NCI-H1417 treated with DMSO at 0.1 percent for 48 hours (cell line): ENCODE results near the gene NR1H4.
"Not testable (repeated sequence)": the region's sequence is repeated elsewhere in the genome, so short reads cannot be mapped to it uniquely, and the experiment has no call there.

ENCODE experiments used
- DNase-seq: peaks from one replicate; lab custom pipeline; 2025; lab: John Stamatoyannopoulos, UW

NR1H4 gene

DNA sequence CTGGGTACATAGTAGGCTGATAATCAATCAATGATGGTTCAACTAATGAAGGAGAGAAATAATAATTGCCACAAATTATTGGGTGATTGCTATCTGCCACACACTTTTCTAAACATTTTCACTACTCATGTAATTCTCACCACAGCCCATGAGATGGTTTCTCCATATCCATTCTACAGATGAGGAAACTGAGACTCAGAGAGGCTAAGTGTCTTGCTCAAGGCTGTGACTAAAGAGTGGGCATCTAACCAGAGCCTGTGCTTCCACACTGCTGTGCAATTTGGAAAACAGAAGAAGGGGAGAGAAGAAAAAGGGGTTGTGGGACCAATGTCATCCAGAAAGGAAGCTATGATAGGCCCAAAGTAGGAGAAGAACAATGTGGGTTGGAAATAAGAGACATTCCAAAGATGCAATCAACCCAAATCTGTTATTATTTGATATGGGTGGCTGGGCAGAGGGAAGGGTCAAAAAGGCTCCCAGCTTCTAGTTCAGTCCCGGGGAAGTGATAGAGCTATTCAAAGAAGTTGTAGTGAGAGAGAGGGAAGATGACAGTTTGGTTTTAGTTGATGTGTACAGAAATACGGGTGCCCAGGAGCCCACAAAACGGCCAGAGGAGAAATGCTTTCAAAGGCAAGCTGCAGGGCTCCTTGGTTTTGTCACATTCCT, 483 bp upstream of the NR1H4 start:
- DNase-seq, result no peak

DNA sequence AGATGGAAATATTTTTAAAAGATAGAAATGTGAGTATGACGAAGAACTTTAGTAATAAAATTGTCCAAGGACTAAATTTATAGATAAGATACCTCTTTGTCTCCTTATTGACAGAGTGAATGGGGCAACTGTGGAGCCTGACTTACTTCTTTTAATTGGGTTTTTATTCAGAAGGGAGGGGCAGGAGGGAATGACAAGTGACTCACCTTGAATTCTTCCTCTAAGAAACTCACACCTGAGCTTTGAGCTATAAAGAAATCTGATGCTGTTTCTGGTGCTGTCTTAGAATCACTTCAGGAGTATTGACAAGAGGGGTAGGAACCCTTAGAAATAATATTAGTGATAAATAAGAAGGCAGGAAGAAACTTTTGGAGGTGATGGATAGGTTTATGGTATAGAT, 951 bp downstream of the NR1H4 start:
- no peak for DNase-seq

DNA sequence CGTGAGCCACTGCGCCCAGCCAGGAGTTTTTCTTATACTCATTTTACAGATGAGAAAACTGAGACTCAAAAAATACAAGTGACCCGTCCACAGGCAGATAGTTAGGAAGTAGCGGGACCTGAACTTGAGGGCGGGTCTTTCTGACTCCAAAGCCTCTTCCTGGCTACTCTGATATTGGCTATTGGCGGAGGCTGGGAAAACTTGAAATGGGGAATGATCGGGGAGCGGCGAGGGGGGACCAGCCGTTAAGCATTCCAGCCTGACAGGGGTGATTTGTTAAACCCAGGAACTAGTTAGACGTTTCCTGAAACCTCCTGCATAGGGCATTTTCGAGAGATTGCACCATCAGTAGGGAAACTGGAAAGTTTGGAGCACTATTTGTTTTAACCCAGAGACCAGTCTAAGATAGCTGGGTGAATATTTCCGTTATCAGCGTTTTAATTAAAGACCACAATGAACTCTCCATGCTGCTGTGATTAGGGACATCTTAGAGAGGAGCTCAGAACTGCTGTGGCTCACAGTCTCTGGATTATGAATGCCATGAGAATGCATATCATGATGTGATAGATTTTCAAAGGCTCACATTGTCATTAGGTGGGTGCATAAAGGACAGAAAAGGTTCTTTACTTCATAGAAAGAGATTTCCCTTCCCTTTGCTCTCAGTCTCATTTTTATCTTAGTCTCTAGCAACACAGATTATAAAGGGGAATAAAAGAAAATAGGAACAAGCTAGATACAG, 2.5 kb downstream of the NR1H4 start:
- DNase-seq, result no peak

DNA sequence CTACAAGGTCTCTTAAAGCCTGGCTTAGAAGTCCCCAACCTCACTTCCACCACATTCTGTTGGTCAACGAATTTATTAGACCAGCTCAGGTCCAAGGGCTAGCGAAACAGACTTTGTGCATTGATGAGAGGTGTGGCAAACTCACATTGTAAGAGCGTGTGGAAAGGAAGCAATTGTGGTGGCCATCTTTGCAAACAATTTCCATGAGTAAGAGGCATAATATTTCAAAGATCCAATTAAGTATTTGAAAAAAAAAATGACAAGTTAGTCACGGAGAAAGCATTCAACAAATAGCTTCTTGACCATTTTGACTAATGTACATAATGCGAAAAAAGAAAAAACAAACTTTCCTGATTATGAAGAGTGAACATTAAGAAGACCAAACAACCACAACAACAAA, 7.4 kb downstream of the NR1H4 start:
- no peak for DNase-seq

DNA sequence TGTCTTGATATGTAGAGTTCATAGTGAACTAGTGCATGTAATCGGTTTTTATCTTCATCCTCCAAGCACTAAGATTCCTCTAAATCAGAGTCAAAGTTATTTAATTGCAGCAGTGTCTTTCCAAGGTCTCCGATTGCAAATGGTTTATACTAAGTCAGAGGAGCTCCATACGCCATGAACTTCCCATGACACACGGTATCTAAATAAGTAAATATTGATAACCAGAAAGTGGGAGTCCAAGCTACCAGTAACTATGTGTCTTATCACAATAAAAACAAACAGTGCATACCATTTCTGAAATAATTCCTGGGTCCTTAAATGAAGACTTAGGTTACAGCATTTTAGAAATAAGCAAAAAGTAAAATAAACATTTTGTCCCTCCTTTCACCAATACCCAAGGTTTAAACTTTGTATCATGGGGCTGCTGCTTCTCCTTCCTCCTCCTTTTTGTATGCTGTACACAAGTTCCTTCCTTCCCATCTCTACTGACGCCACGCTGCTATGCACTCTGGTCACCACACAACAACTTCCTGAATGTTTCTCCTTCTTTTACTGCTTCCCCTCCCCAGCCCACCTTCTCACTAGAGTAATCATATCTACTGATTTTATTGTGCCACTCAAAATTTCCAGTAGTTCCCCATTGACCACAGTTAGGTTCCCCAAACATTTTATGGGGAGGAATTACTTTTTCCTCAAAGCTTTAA, 10.7 kb downstream of the NR1H4 start:
- no peak for DNase-seq

DNA sequence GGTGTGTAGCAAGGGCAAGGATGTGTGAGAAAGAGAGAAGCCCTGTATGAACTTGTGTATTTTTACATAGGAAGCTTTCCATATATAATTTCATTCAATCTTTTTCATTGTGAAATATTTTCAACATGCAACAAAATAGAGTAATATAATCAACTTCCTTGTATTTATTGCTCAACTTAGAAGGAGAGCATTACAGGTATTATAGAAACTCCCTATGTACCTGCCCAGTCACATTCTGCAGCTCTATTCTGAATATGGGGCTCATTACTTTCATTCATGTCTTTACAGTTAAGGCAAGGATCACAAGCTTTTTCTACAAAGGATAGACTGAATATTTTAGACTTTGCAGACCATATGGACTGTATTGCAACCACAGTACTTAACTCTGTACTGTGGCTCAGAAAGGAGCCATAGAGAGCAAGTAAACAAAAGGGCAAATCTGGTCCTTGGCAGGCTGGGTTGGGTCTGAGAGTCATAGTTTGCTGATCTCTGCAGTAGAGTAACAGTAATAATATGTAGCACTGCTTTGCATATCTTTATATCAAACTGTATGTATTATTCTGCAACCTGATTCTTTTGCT, 11.3 kb downstream of the NR1H4 start:
- DNase-seq, result no peak

DNA sequence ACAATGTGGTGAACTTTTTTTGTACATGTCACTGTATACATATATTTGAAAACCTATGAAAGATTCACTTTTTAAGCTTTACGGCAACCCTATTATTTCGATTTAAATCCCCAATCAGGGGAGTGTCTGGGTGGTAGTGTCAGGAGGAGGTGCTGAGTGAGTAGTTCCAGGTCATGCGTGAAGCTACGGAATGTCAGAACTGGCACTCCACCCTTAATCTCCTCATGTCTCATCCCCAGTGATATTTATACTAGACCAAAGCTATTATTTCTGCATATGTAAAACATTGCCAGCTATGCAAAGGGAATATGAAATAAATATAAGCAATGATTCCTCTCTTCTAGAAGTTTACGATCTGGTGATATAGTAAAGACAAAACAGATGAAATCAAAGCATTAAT, 12.3 kb downstream of the NR1H4 start:
- no peak for DNase-seq

DNA sequence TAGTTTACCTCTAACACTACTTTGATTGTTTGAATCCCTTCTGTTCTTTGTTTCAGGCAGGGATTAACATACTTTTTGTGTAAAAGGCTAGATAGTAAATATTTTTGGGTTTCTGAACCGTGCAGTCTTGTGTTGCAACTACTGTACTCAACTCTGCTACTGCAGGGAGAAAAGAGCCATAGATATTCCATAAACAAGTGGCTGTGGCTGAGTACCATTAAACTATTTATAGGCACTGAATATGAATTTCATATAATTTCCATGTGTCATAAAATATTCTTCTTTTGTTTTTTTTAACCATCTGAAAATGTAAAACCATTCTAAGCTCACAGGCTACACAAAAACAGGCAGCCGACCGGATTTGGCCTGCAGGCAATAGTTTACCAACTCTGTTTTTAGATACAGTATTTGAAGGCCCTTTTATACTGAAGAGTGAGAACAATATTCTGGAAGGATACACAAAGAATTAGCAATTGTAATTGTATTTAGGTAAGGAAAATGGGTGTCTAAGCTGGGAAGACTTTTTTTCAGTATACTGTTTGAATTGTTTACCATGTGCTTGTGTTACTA, 15.7 kb downstream of the NR1H4 start:
- DNase-seq, result no peak

DNA sequence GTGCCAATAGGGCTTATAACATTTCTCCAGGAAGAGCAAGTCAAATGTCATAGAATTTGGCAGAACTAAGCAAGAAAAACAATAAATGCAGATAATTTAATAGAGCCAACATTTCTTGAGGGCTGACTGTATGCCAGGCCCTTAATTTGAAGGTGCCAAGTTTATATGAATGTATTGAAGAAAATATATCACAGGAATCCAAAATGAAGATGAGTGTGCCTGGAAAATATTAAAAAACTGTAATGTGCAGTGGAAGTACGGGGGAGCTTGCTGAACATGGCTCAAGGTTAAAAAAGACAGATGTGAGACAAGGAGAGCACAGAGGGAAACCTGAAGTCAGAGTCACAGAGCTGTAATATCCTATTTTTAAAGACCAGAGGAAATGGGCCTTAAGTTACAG, 16.4 kb downstream of the NR1H4 start:
- DNase-seq, result no peak

DNA sequence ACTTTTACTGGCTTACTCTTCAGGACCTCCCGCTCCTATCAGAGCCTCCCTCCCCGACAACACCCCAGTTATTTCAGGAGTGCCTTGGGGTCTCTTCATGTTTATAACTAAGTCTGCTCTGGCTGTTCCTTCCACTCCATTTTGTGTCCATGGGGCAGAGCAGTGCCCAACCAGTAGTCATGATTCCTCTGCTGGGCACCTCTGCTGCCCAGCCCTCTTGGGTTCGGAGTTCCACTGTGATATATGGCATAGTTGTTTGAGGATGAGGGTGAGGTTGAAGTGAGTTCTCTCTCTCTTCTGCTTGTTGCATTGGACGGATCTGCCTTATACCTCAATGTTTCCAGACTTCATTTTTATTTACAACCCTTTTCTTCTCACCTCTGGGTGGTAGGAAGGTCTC, 17.4 kb downstream of the NR1H4 start:
- DNase-seq, result no peak

DNA sequence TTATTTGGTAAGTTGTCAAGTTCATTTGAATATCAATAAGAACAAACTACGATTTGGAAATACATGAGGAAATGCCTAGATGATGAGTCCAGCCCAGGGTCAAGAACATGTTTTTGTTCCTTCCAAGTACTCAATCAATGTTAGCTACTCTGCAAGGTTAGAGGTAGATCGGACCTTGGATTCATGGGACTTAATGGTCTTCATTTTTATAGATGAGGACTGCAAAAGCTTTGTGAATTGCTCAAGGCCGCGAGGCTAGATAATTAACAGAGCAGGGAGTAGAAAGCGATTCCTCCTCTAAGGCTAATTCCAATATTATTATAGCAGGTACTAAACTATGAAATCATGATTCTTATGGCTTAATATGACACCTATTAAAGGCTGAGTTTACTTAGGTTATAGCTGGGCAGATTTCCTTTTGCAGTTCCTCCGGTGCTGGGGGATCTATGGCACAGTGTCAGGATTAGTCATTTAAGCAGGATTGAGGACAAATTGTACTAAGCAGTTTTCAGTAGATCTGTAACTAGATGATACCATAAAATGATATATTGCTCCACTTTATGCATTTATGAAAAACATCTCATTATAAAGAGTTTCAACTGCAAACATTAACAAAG, 19.8 kb downstream of the NR1H4 start:
- DNase-seq, result no peak

DNA sequence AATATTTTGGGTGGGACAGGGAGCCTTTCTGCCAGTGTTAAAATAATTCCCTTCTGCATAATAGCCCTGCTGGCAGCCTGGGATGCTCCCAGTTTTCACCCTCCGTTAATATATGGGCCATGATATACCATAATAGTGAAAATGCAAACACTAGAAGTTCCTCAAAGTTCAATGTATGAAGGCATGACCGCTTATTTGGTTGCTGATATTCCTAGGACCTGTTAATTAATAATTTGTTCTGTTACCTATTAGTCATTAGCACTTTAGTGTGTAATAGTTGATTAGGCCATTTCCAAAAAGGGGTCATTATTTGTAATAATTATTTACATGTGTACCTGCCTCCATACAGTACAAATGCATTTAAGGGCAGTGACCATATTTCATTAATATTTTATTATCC, 20.4 kb downstream of the NR1H4 start:
- DNase-seq, result no peak

DNA sequence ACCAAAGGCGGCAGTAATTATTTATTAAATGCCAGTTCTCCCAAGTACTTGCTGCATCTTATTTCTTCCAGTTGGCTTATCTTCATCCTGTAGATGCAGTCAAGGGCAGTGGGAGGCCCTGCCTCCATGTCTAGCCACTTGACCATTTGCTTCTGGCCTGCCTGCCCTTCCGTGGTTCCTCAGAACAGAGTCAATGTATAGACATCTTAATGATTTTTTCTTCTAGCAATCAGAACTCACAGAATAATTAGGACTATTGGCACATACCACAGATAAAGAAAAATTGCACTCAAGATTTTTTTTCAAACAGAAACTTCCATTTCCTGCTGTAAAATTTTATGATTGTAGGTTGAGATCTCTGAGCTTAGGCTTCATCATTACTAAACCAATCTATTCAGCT, 20.9 kb downstream of the NR1H4 start:
- DNase-seq, result no peak

DNA sequence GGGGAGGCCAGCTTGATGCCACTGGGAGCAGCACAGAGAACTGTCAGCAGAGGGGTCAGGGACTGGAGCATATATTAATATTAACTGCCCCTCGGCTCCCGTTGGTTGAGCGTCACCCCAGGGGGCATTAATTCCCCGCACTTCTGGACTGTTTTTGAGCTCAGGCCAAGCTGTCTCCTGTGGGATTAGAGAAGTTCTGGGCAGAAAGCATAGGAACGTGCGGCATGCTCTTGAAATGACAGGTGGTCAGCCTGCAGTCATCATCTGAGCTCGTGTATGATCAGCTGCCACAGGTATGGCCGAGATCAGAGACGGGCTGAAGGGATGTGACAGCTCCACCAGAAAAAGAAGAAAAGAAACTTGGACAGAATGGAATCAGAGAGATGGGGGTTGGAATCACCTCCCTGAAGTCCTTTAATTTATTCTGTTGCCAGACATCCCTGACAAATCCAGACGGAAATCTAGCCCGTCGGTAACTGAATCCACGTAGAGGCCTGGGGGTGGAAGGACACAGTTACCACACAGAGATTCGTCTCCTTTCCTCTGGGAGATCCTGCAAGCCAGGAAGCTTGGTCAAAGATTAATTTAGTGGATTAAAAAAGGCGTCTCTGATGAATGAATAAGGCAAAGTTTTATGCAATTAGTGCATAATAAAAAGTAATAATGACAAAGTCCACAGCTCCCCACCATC, 23.6 kb downstream of the NR1H4 start:
- DNase-seq, result no peak

DNA sequence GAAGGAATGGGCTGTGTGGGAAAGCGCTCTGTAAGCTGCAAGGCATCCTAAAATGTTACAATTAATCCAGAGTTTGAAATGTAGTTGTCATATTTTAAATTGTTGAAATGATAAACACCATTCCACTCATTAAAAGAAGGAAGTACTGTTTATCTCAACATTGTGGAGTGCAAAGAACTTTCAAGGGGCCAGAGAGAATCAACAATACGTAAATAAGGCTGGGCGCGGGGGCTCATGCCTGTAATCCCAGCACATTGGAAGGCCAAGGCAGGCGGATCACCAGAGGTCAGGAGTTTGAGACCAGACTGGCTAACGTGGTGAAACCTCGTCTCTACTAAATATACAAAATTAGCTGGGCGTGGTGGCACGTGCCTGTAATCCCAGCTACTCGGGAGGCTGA, 24.5 kb downstream of the NR1H4 start:
- DNase-seq, result no peak

DNA sequence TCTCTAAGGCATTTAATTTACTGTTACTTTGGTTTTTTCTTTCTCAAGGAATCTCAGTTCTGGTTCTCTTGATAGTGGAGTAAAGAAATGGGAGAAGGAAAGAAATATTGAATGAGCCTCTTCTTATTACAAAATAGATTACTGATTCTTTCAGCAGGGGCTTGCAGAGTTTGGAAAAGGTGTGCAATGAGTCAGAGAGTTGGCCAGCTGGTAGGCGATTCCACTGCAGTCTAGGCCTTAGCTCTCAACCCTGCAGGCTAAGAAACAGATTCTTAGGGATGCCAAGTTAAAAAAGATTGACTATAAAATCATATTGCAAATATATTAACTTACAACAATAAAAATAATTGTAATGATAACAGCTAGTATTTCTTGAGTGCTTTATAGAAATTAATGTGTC, 25.8 kb downstream of the NR1H4 start:
- DNase-seq, result no peak

DNA sequence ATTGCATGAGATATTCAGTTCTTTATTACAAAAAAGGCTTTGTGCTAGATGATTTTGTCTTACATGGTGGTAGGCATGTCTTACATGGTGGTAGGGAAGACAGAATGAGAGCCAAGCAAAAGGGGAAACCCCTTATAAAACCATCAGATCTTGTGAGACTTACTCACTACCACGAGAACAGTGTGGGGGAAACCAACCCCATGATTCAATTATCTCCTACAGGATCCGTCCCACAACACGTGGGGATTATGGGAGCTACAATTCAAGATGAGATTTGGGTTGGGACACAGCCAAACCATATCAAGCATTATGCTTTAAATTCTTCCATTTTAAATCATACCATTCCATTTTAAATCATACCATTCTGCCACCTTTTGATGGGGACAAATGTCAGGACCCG, 29.1 kb downstream of the NR1H4 start:
- DNase-seq, result not testable (repeated sequence)

DNA sequence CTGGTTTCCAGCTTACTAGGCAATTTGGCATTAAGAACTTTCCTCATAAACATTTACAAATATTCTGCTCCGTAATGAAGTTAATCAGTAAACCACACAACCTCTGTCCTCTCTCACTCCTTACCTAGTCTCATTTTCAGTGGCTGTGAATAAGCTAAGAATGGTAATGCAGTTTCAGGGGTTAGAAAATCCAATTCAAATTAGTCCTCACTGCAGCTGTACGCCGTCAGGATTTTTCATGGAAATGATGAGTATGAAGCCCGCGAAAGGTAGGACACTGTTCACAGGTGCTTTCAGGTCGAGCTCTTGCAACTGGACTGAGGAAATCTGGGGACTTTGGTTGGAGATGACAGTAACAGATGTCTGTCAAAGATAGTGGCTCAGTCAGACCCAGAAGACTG, 29.6 kb downstream of the NR1H4 start:
- DNase-seq, result no peak

DNA sequence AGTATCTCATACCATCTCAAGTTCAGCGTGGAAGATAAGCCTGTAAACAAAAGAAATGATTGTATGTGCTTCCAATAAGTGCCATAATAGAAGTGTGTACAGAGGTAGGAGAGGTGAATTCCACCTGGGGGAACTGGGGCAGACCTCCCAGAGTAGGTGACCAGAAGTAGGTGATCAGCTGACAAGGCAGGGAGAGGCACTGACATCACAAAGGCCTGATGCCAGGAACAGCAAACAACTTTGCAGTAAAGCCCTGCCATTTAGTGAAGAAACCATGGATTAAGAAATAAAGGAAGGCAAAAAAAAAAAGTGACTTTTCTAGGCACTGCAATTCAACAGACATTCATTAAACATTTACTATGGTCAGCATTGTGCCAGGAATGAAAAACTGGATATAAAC, 31.1 kb downstream of the NR1H4 start:
- no peak for DNase-seq

DNA sequence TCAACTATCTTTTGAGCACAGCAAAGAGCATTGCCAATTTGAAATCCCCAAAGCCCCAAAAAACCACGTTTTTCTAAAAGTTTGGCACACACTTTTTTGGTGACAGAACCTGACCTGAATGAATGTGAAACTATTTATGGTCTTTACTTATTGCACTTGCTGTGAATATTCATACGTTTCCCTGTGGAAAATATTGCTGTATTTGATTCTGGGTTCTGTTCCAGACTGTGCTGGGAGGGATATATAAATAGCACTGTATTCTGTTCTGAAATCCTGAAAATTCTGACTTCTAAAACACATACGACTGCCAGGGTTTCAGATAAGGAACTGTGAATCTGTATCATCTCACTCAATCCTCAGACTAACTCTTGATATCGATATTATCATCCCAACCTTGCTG, 35.1 kb downstream of the NR1H4 start:
- no peak for DNase-seq

DNA sequence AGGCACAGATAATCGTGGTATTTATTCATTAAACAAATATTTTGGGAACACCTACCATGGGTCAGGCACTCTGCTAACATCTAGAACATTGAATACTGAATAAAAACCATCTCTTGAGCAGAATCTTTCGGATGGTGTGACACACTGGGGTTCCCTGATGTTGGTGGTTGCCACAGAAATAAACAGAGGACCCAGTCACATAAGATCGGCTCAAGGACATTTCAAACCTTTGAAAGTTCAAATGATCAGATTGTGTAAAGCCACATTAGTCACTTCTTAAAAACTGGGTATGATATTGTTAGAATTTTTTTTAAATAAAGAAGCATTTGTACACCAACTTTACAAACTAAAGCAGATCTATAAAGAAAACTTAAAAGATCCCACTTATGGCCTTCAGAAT, 39.0 kb downstream of the NR1H4 start:
- DNase-seq, result no peak

DNA sequence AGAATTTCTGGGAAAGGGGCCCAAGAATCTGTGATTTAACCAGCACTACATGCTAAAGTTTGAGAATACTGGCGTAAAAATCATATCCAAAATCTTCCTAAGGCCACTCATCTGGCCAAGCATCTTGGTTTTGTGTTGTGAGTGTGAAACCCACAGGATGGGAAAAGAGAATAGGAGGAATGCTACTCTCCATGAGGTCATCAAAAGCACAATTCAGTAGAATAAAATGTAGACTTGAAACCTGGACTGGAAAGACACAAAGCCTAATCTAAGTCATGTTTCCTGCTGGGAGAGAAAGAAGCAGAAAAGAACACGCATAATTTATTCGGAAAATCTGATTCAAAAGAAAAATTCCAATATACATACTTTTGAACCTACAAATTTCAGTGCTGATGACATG, 42.3 kb downstream of the NR1H4 start:
- no peak for DNase-seq
